OCI-LY7 (cell line): ENCODE measurements around the gene HHLA2. TPM values are rescaled to one million over a fixed set of nuclear protein-coding genes. Genes with fewer than 3 reads are reported as not detected.

Experiments used
- BruUV-seq: library from RNA; stranded (reverse); fragments of 400-500 nt; replicated peaks from 2 replicates; lab custom pipeline; 2021; lab: Mats Ljungman, UMichigan
- CTCF ChIA-PET: fragments of 300-600 bp; sonication (Branson Sonifier 250); formaldehyde crosslinking; loops from one replicate; lab custom pipeline; 2022; ENCODE audit warnings: antibody characterized with exemption; ENCODE audit not compliant: unreplicated experiment; lab: Charles Lee
- POLR2A ChIA-PET: fragments of 300-600 bp; sonication (Branson Sonifier 250); formaldehyde crosslinking; loops from one replicate; lab custom pipeline; 2022; ENCODE audit warnings: antibody characterized with exemption; lab: Charles Lee
- DNase-seq: peaks from one replicate; pipeline ENCODE4 v3.0.0-alpha.2; 2015; ENCODE audit warnings: low spot score
- H2AFZ ChIP-seq: fragments of 200-600 bp; sonication (generic), shearing (Covaris generic); 2 replicates; pipeline ENCODE4 v1.6.1; 2014; ENCODE audit warnings: mild to moderate bottlenecking, antibody characterized with exemption, low read length, moderate library complexity
- H3K27ac ChIP-seq: fragments of 200-600 bp; sonication (generic); 2 replicates; pipeline ENCODE4 v1.5.1; 2014; ENCODE audit warnings: mixed run types, low read depth, mild to moderate bottlenecking, moderate library complexity, low read length, inconsistent platforms; ENCODE audit not compliant: poor library complexity, severe bottlenecking
- H3K36me3 ChIP-seq: fragments of 200-600 bp; sonication (generic); 2 replicates; pipeline ENCODE4 v1.6.1; 2014; ENCODE audit warnings: mild to moderate bottlenecking, antibody characterized with exemption, low read length, moderate library complexity, mixed read lengths; ENCODE audit not compliant: insufficient read depth
- H3K4me1 ChIP-seq: fragments of 200-600 bp; sonication (generic); 2 replicates; pipeline ENCODE4 v1.5.1; 2014; ENCODE audit warnings: mild to moderate bottlenecking, low read length; ENCODE audit not compliant: insufficient read depth, poor library complexity, severe bottlenecking
- H3K4me2 ChIP-seq: fragments of 200-600 bp; sonication (generic); 2 replicates; pipeline ENCODE4 v1.6.1; 2014; ENCODE audit warnings: mild to moderate bottlenecking, low read length
- H3K4me3 ChIP-seq: fragments of 200-600 bp; sonication (generic); 2 replicates; pipeline ENCODE4 v1.5.1; 2014; ENCODE audit warnings: mild to moderate bottlenecking, low read depth, low read length; ENCODE audit not compliant: poor library complexity, severe bottlenecking
- H3K79me2 ChIP-seq: fragments of 200-600 bp; sonication (generic); 2 replicates; pipeline ENCODE4 v1.6.1; 2016; ENCODE audit warnings: low read depth, mild to moderate bottlenecking, low read length, moderate library complexity, mixed read lengths; ENCODE audit not compliant: insufficient read depth
- H3K9me2 ChIP-seq: fragments of 200-600 bp; sonication (generic); 2 replicates; pipeline ENCODE4 v1.6.1; 2016; ENCODE audit warnings: mild to moderate bottlenecking, low read length, mixed read lengths; ENCODE audit not compliant: insufficient read depth
- H3K9me3 ChIP-seq: fragments of 200-600 bp; sonication (generic); 2 replicates; pipeline ENCODE4 v1.6.1; 2014; ENCODE audit warnings: mild to moderate bottlenecking, mixed run types, low read length, mixed read lengths
- H4K20me1 ChIP-seq: fragments of 200-600 bp; sonication (generic); 2 replicates; pipeline ENCODE4 v1.6.1; 2014; ENCODE audit warnings: mild to moderate bottlenecking, antibody characterized with exemption, low read length, moderate library complexity, mixed read lengths; ENCODE audit not compliant: insufficient read depth
- CTCF ChIP-seq: fragments of 200-600 bp; sonication (generic); conservative IDR thresholded peaks from 2 replicates; pipeline ENCODE4 v1.5.1; 2014; ENCODE audit warnings: mild to moderate bottlenecking, antibody characterized with exemption, low read length, moderate library complexity, mixed read lengths
- EZH2phosphoT487 ChIP-seq: fragments of 200-600 bp; sonication (generic); IDR thresholded peaks from 2 replicates; pipeline ENCODE4 v1.6.1; 2018; ENCODE audit warnings: low read depth, borderline replicate concordance, mild to moderate bottlenecking, mixed run types, antibody characterized with exemption, low read length, moderate library complexity, mixed read lengths
- intact Hi-C: fragments of 100-400 bp; cut with micrococcal nuclease; formaldehyde crosslinking; loops from one replicate; pipeline ENCODE4 v1.10.0; 2022; ENCODE audit not compliant: unreplicated experiment
- total RNA-seq, 2 experiments: library from RNA; depleted of rRNA in 1 of 2; stranded (reverse); fragments of >200 nt in 1 of 2; shearing (Covaris generic) in 1 of 2; gene quantifications; 2 replicates each; pipeline ENCODE4 v1.2.3, GENCODE V29; 2014 to 2022

The HHLA2 gene
- total RNA-seq, 2 experiments from 2014 or later = not detected

- H3K36me3 ChIP-seq = no peaks in the 10 kb centered on the region
- H3K79me2 ChIP-seq = no peaks in the 10 kb centered on the region
- no peaks in the 10 kb centered on the region for H4K20me1 ChIP-seq
- no peak overlapping the region for H3K27ac ChIP-seq
- H3K4me2 ChIP-seq = no peak overlapping the region
- no peak overlapping the region for H3K4me3 ChIP-seq
- H2AFZ ChIP-seq = no peak overlapping the region
- BruUV-seq = no TSS peak
- no peaks in the 10 kb centered on the region for H3K9me3 ChIP-seq
- intact Hi-C loops = no loop called here
- CTCF ChIA-PET = no interaction called here
- POLR2A ChIA-PET = no interaction called here
- no peak for DNase-seq
- no peaks in the 10 kb centered on the region for H3K4me1 ChIP-seq
- H3K9me2 ChIP-seq = no peaks in the 10 kb centered on the region
- TF ChIP-seq CTCF = no peak
- TF ChIP-seq EZH2phosphoT487 = no peak
These were observed 100.0 kb downstream of the HHLA2 start for GRCh38 chr3:108396336-108396735.

GRCh38 chr3:108398510-108398909, 102.2 kb downstream of the HHLA2 start:
- ChIA-PET CTCF (no interaction called here), POLR2A (interaction anchor here (0.6 kb wide), 1 partner anchor 47 kb away, joined by 3 read pairs; no protein-coding TSS in a partner anchor)
- no peaks in the 10 kb centered on the region for H3K36me3 ChIP-seq
- no peaks in the 10 kb centered on the region for H4K20me1 ChIP-seq
- no TSS peak for BruUV-seq
- no peaks in the 10 kb centered on the region for H3K79me2 ChIP-seq
- no peaks in the 10 kb centered on the region for H3K4me1 ChIP-seq
- no peak overlapping the region for H3K27ac ChIP-seq
- intact Hi-C loops = no loop called here
- H3K9me2 ChIP-seq = no peaks in the 10 kb centered on the region
- H2AFZ ChIP-seq = no peak overlapping the region
- H3K4me2 ChIP-seq = no peak overlapping the region
- no peak for TF ChIP-seq EZH2phosphoT487
- no peaks in the 10 kb centered on the region for H3K9me3 ChIP-seq
- H3K4me3 ChIP-seq = no peak overlapping the region
- no peak for DNase-seq

GRCh38 chr3:108401836-108402235, 105.5 kb downstream of the HHLA2 start:
- TF ChIP-seq EZH2phosphoT487 = no peak
- TF ChIP-seq CTCF = no peak
- POLR2A ChIA-PET = interaction anchor here (0.6 to 1.0 kb wide), 3 partner anchors 41 to 530 kb away, joined by 3 to 4 read pairs (median 4); no protein-coding TSS in a partner anchor
- no peak overlapping the region for H3K4me3 ChIP-seq
- no peak overlapping the region for H3K27ac ChIP-seq
- no peaks in the 10 kb centered on the region for H3K9me3 ChIP-seq
- no peaks in the 10 kb centered on the region for H3K36me3 ChIP-seq
- no peak for DNase-seq
- H3K4me1 ChIP-seq = no peaks in the 10 kb centered on the region
- BruUV-seq = no TSS peak
- CTCF ChIA-PET = no interaction called here
- no peaks in the 10 kb centered on the region for H4K20me1 ChIP-seq
- H2AFZ ChIP-seq = no peak overlapping the region
- intact Hi-C loops = no loop called here
- H3K79me2 ChIP-seq = no peaks in the 10 kb centered on the region
- H3K9me2 ChIP-seq = no peaks in the 10 kb centered on the region
- no peak overlapping the region for H3K4me2 ChIP-seq
